Activated CD4-positive, alpha-beta memory T cell treated with anti-CD3 and anti-CD28 coated beads for 36 hours (primary cell): Measurements from ENCODE around the gene CLEC1B. TPM values are rescaled to one million over a fixed set of nuclear protein-coding genes. Genes with fewer than 3 reads are reported as not detected.
"Not testable (repeated sequence)": the region's sequence is repeated elsewhere in the genome, so short reads cannot be mapped to it uniquely, and the experiment has no call there.

Source experiments
- CTCF ChIA-PET: fragments of 350-600 bp; sonication (Branson Sonifier 250); formaldehyde crosslinking; loops from one replicate; lab custom pipeline; 2021; ENCODE audit warnings: antibody characterized with exemption, inconsistent platforms; lab: Charles Lee
- POLR2A ChIA-PET: fragments of 350-600 bp; sonication (Branson Sonifier 250); formaldehyde crosslinking; loops from one replicate; lab custom pipeline; 2021; ENCODE audit warnings: antibody characterized with exemption; lab: Charles Lee
- DNase-seq: peaks from one replicate; pipeline ENCODE4 v3.0.0-alpha.2; 2020
- H3K27ac Mint-ChIP-seq: one replicate; pipeline ENCODE4 v1.8.0; 2021; ENCODE audit warnings: mixed read lengths
- H3K27me3 Mint-ChIP-seq: one replicate; pipeline ENCODE4 v1.8.0; 2021; ENCODE audit warnings: mixed read lengths
- H3K36me3 Mint-ChIP-seq: one replicate; pipeline ENCODE4 v1.8.0; 2021; ENCODE audit warnings: mixed read lengths
- H3K4me1 Mint-ChIP-seq: one replicate; pipeline ENCODE4 v1.8.0; 2021; ENCODE audit warnings: low read depth, mixed read lengths
- H3K4me3 Mint-ChIP-seq: one replicate; pipeline ENCODE4 v1.8.0; 2021; ENCODE audit warnings: mild to moderate bottlenecking, mixed read lengths
- H3K9me3 Mint-ChIP-seq: one replicate; pipeline ENCODE4 v1.8.0; 2021; ENCODE audit warnings: mixed read lengths
- intact Hi-C: fragments of 100-400 bp; cut with micrococcal nuclease; formaldehyde crosslinking; loops from one replicate; pipeline ENCODE4 v1.15.1; 2023
- total RNA-seq, 2 experiments: library from RNA; stranded (reverse); gene quantifications; one replicate each; pipeline ENCODE4 v1.2.3, GENCODE V29; 2021

Gene CLEC1B
- total RNA-seq, 2 experiments from 2014 or later: not detected

DNA sequence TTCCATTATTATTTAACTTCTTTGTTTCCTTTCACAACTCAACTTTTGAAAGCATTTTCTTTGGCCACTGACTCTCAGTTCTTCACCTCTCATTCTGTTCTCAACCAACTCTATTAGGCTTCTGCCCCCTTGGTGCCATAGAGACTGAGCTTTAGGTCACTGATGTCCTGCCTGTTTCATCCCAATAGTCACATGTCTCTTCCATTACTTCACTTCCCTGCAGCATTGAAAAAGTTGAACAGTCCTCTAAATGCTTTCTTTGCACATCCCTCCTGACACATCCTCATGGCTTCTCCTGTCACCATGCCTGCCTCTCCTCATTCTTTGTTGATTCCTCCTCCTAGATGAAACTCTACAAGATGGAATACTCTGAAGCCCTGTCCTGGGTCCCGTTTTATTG, 25.0 kb downstream of the CLEC1B start:
- peaks cover 6% of the 10 kb centered on the region for H3K27me3 Mint-ChIP-seq
- no peak overlapping the region for H3K27ac Mint-ChIP-seq
- no peak overlapping the region for H3K4me3 Mint-ChIP-seq
- CTCF ChIA-PET: no interaction called here
- POLR2A ChIA-PET: no interaction called here
- no peaks in the 10 kb centered on the region for H3K36me3 Mint-ChIP-seq
- H3K4me1 Mint-ChIP-seq: no peaks in the 10 kb centered on the region
- no peak for DNase-seq
- H3K9me3 Mint-ChIP-seq: no peaks in the 10 kb centered on the region
- intact Hi-C loops: no loop called here

- POLR2A ChIA-PET: no interaction called here
- no peaks in the 10 kb centered on the region for H3K4me1 Mint-ChIP-seq
- no peaks in the 10 kb centered on the region for H3K36me3 Mint-ChIP-seq
- DNase-seq: no peak
- H3K27ac Mint-ChIP-seq: no peak within 1 kb of the TSS
- CTCF ChIA-PET: interaction anchor here (0.8 kb wide), 1 partner anchor 221 kb away, joined by 3 read pairs; no protein-coding TSS in a partner anchor
- intact Hi-C loops: no loop called here
- H3K27me3 Mint-ChIP-seq: peaks cover 4% of the 10 kb centered on the region
- H3K4me3 Mint-ChIP-seq: no peak within 1 kb of the TSS
- H3K9me3 Mint-ChIP-seq: no peaks in the 10 kb centered on the region
These were observed 27.7 kb downstream of the CLEC1B start, which contains the start of gene CLEC12A for GRCh38 chr12:9971181-9971580. Gene CLEC12A, plus strand, starts transcription at chr12:9971409. Its CDS starts 188 bp downstream, at chr12:9971597.

- Mint-ChIP-seq H3K4me3 (no peak overlapping the region), H3K9me3 (no peaks in the 10 kb centered on the region), H3K27me3 (no peaks in the 10 kb centered on the region), H3K36me3 (no peaks in the 10 kb centered on the region), H3K4me1 (no peaks in the 10 kb centered on the region), H3K27ac (no peak overlapping the region)
- no peak for DNase-seq
- CTCF ChIA-PET: no interaction called here
- POLR2A ChIA-PET: no interaction called here
- intact Hi-C loops: no loop called here
These were observed 29.2 kb downstream of the CLEC1B start for GRCh38 chr12:9969673-9970072.

DNA sequence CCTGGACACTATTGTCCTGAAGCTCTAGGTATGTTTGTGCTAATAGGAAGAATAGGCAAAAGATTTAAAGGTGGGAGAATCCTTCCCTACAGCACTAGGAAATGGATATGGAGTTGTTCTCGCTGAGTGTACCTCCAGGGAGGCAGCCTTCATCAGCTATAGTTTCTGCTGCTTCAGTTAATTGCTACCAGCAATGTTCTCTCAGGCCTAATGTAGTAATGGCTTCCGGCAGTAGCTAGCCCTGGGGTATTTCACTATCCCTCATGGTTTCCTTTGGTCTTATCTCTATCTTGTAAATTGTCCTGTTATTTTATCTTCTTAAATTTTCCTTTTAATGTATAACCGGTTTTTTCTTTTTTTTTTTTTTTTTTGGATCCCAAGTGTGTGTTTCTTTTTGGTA, 37.0 kb downstream of the CLEC1B start:
- no peak overlapping the region for H3K4me3 Mint-ChIP-seq
- H3K27ac Mint-ChIP-seq: no peak overlapping the region
- ChIA-PET CTCF (no interaction called here), POLR2A (no interaction called here)
- no peaks in the 10 kb centered on the region for H3K9me3 Mint-ChIP-seq
- H3K36me3 Mint-ChIP-seq: no peaks in the 10 kb centered on the region
- no peak for DNase-seq
- H3K27me3 Mint-ChIP-seq: no peaks in the 10 kb centered on the region
- H3K4me1 Mint-ChIP-seq: peaks cover 17% of the 10 kb centered on the region
- intact Hi-C loops: no loop called here

- DNase-seq: no peak
- no peak overlapping the region for H3K4me3 Mint-ChIP-seq
- no peaks in the 10 kb centered on the region for H3K36me3 Mint-ChIP-seq
- H3K27me3 Mint-ChIP-seq: no peaks in the 10 kb centered on the region
- H3K4me1 Mint-ChIP-seq: peaks cover 17% of the 10 kb centered on the region
- H3K9me3 Mint-ChIP-seq: no peaks in the 10 kb centered on the region
- ChIA-PET POLR2A (no interaction called here), CTCF (no interaction called here)
- intact Hi-C loops: no loop called here
- H3K27ac Mint-ChIP-seq: no peak overlapping the region
These were observed 37.8 kb downstream of the CLEC1B start for GRCh38 chr12:9961106-9961505.

DNA sequence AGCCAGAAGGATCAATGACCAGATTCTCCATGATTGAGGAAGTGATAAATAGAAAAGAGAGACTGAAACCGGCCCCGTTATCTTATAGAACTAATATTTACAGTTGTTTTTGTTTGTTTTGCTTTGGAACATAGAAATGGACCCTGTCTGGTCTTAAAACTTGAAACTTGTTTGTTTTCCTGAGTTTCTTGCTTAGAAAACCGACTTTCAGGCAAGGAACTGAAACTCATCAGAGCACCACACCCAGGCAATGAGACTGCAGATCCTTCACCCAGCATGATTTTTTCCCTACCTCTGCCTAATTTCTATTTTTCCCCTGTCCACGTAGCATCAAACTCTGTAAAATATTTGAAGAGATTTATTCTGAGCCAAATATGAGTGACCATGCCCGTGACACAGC, 38.3 kb downstream of the CLEC1B start:
- Mint-ChIP-seq H3K4me1 (peaks cover 19% of the 10 kb centered on the region), H3K27ac (no peak overlapping the region), H3K4me3 (no peak overlapping the region), H3K36me3 (no peaks in the 10 kb centered on the region), H3K9me3 (no peaks in the 10 kb centered on the region), H3K27me3 (no peaks in the 10 kb centered on the region)
- intact Hi-C loops: no loop called here
- CTCF ChIA-PET: interaction anchor here (1.0 kb wide), 1 partner anchor 210 kb away, joined by 4 read pairs; no protein-coding TSS in a partner anchor
- POLR2A ChIA-PET: no interaction called here
- DNase-seq: no peak

DNA sequence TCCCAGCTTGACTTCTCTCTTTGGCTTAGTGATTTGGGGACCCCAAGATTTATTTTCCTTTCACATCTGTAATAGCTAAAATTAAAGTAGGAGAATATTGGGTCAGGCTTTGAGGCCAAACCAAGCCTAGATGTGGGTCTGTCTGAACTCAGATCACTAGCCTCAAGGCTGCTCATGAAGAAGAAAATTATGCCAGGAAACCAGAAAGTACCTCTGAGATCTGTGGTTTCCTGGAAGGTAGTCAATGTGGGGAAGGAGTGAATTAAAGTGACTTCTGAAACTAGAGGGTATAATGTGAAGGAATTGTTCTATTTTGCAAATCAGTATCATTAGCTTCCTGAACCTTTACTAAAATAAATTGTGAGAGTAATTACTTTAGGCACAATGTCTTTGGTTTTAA, 41.1 kb downstream of the CLEC1B start:
- intact Hi-C loops: no loop called here
- ChIA-PET CTCF (interaction anchor here (0.7 kb wide), 1 partner anchor 20 kb away, joined by 3 read pairs; no protein-coding TSS in a partner anchor), POLR2A (no interaction called here)
- Mint-ChIP-seq H3K4me1 (peaks cover 19% of the 10 kb centered on the region), H3K27me3 (no peaks in the 10 kb centered on the region), H3K9me3 (no peaks in the 10 kb centered on the region), H3K36me3 (no peaks in the 10 kb centered on the region), H3K4me3 (no peak overlapping the region), H3K27ac (no peak overlapping the region)
- no peak for DNase-seq

- CTCF ChIA-PET, H3K9me3 Mint-ChIP-seq, H3K27ac Mint-ChIP-seq, H3K27me3 Mint-ChIP-seq, H3K36me3 Mint-ChIP-seq, DNase-seq, intact Hi-C loops, POLR2A ChIA-PET, H3K4me3 Mint-ChIP-seq: not testable (repeated sequence)
- peaks cover 46% of the 10 kb centered on the region for H3K4me1 Mint-ChIP-seq
These were observed 45.8 kb downstream of the CLEC1B start for GRCh38 chr12:9952954-9953729.

DNA sequence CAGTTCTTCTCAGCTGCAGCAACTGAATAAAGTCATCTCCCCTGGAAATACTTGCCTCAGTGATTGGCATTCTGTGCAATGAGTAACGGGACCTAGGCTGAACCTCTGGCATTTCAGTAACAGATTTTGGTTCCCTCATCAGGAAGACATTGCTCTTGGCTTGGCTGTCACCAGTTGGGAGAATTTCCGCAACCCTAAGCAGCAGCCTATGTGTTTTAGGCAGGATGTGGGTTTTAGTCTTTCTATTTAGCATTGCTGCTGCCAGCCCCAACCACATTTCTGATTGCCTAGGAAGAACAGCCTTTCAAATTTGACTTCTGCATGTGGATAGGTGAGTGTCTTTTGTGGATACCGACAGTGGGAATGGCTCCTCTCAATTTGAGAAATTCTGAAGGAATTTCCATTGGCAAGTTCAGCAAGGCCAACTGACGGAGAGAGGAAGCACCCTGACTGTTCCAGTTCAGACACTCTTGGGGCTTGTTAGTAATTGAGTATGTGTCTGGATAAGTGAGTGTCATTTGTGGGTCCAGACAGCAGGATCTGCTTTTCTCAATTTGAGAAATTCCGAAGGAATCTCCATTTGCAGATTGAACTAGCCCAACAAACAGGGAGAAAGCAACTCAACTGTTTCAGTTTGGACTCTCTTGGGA, 47.8 kb downstream of the CLEC1B start:
- H3K9me3 Mint-ChIP-seq: no peaks in the 10 kb centered on the region
- H3K27ac Mint-ChIP-seq: peak overlapping the region; percentile 52
- H3K4me3 Mint-ChIP-seq: no peak overlapping the region
- ChIA-PET POLR2A (no interaction called here), CTCF (interaction anchor here (1.1 to 1.7 kb wide), 2 partner anchors 188 to 190 kb away, joined by 3 to 6 read pairs; no protein-coding TSS in a partner anchor)
- H3K36me3 Mint-ChIP-seq: no peaks in the 10 kb centered on the region
- DNase-seq: peak; percentile 57
- H3K4me1 Mint-ChIP-seq: peaks cover 38% of the 10 kb centered on the region
- no peaks in the 10 kb centered on the region for H3K27me3 Mint-ChIP-seq
- intact Hi-C loops: no loop called here

DNA sequence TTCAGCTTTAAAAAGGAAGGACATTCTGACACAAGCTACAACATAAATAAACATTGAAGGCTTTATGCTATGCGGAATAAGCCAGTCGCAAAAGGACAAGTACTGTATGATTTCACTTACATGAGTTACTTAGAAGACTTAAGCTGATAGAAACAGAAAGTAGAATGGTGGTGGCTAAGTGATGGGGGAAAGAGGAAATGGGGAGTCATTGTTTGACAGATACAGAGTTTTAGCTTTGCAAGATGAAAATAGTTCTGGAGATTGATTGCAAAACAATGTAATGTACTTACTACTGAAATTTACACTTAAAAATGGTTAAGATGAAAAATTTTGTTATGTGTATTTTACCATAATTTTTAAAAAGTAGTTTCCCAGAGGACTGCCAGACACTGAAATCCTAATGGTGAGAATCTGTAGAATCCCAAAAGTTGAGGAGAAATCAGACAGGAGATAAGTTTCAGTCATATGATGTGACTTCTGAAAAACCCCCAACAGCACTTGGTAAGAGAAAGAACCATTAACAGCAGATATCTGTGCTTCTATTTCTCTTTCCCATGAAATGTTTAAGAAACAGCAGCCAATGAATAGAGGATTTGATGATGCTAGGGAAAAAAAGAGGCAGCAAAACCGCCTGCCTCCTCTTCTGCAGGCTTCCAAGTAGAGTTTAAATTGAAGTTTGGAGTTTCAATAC, 50.2 kb downstream of the CLEC1B start:
- Mint-ChIP-seq H3K27me3 (no peaks in the 10 kb centered on the region), H3K4me3 (no peak overlapping the region), H3K27ac (no peak overlapping the region), H3K36me3 (no peaks in the 10 kb centered on the region), H3K4me1 (peaks cover 42% of the 10 kb centered on the region), H3K9me3 (no peaks in the 10 kb centered on the region)
- intact Hi-C loops: loop anchor here (2.0 to 10.0 kb wide), 2 partner anchors 84 to 266 kb away; partner anchors contain the start of gene GABARAPL1
- ChIA-PET CTCF (interaction anchor here (0.6 to 1.0 kb wide), 2 partner anchors 190 to 192 kb away, joined by 3 read pairs; no protein-coding TSS in a partner anchor), POLR2A (interaction anchor here (0.9 kb wide), 1 partner anchor 42 kb away, joined by 3 read pairs; no protein-coding TSS in a partner anchor)
- no peak for DNase-seq

GRCh38 chr12:9947674-9948073, 51.2 kb downstream of the CLEC1B start:
- ChIA-PET CTCF (interaction anchor here (0.9 kb wide), 1 partner anchor 204 kb away, joined by 3 read pairs; no protein-coding TSS in a partner anchor), POLR2A (no interaction called here)
- H3K4me3 Mint-ChIP-seq: no peak overlapping the region
- H3K36me3 Mint-ChIP-seq: no peaks in the 10 kb centered on the region
- H3K9me3 Mint-ChIP-seq: no peaks in the 10 kb centered on the region
- H3K4me1 Mint-ChIP-seq: peaks cover 47% of the 10 kb centered on the region
- no peak for DNase-seq
- peaks cover 3% of the 10 kb centered on the region for H3K27me3 Mint-ChIP-seq
- H3K27ac Mint-ChIP-seq: no peak overlapping the region
- intact Hi-C loops: loop anchor here (2.0 to 10.0 kb wide), 2 partner anchors 83 to 267 kb away; partner anchors contain the start of gene GABARAPL1
